Erythroblast (primary cell): Measurements from ENCODE around the gene TEX26.

Experiments used
- GATA1 ChIP-seq: IDR thresholded peaks from 2 replicates; pipeline ENCODE4 v1.6.1; 2011; ENCODE audit warnings: low read depth, mild to moderate bottlenecking, control low read depth, low read length, moderate library complexity
- POLR2A ChIP-seq: IDR thresholded peaks from 2 replicates; pipeline ENCODE4 v1.6.1; 2011; ENCODE audit warnings: mild to moderate bottlenecking, low read length

GRCh38 chr13:31022928-31023530 is 90.6 kb downstream of the TEX26 start:
- no peak for TF ChIP-seq POLR2A
- TF ChIP-seq GATA1: no peak
